IPS-NIHi7 (cell line): ENCODE results near the gene SHISA6.

Experiments used
- DNase-seq: peaks from one replicate; pipeline ENCODE4 v3.0.0; 2012; ENCODE audit warnings: mixed read lengths; ENCODE audit errors: extremely low spot score

Gene SHISA6

DNA sequence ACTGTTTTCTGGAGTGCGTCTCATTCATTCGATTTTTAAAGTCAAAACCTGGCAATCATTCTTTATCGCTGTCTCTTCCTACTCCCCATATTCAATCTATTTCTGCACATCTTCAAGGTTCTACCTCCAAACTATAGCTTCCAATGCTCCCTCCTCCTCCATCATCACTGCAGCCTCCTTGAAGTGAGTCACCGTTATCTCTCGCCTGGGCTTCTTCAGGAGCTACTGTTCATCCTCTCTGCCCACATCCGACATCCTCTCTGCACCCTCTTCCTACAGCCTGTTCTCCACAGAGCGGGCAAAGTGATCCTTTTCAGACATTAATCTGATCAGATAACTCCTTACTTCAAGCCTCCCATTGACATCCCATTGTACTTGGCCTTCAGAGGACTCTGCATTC lies 213.1 kb downstream of the SHISA6 start:
- DNase-seq: no peak

DNA sequence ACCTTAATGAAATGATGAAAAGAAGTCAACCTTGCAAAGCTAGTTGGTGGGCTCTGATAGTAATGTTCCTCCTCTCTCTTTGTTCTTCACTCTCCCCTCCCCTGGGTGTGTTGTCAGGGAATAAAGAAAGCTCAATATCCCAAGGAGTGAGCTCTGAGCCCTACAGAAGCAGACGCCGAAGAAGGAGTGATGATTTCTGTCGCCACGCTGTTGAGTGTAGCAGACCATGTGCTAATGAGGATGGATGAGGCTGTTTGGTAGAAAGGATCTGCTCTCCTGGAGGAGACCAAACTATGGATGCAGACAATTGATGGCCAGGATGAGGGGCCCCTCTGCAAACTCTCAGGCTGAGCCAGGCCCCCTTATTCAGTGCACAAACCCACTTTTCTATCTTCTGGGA lies 217.3 kb downstream of the SHISA6 start:
- no peak for DNase-seq

DNA sequence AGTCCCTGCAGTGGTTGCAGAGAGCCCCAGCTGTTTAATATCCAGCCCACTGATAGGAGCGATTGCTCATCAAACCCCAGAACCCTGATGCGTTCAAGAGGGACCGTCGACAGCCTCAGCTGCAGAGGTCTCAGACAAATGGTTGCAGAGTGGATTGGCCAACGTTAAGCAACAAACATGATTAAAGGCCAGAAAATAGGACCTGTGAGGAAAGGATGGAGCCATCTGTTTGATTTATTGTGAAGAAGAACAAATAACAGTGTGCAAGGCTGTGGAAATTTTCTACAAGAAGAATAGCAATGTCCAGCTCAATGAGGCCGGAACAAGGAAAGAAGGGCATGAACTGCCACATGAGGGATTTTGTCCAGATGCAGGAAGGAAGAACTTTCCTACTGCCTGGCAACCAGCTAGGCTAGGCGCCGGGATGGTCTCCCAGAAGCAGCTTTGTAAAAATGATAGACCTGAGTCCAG lies 218.9 kb downstream of the SHISA6 start:
- DNase-seq: no peak

- no peak for DNase-seq
Observed at GRCh38 chr17:11461993-11462548, 221.1 kb downstream of the SHISA6 start.

DNA sequence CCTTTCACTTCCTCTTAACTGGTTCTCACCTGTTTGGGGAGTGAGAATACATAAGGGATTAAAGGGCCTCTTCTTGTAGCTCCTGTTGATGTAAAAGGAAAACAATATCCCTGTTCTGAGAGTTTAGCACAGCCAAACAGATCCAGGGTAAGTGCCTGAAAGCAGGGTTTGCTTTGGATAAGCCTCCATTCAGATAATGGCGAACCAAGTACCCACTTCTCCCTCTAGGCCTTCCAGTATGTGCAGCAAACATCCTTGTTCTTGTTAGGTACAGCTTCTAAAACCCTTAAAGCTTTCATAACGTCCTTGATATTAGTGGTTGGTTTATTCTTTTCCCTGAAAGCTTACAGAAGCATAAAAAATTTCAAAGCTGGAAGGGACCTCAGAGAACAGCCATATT lies 226.6 kb downstream of the SHISA6 start:
- DNase-seq: no peak

DNA sequence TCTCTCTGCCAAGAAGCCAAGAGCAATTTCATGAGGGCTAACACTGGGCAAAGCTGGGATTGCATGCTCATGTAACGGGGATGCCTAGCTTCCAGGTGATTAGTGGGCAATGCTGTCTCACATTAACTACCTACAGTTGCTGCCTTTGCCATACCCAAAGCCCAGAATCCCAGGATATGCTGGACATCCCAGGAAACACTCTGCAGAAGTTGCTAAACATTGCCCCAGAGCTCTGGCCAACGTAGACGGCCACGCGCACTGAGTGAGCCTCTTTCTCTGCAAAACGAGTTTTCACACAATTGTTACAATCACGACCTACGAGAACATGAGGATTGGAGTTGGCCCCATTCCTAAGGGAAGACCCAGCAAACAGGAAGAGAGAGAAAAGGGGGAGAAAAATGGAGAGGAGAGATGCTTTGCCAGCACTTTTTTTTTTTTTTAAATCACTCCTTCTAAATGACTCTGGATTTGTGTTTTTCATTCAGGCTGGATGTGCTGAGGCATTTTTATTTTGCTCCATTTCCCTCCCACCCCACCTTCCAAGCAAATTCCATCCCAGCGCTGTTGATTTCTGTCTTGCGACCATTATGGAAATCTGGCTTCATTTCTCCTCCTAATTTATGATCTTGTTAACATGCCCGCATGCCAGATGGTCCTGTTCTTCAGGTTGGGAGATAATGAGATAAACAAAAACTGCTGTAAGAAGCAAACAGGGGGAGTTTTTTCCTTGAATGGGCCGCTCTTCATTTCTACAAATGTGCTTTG lies 244.5 kb downstream of the SHISA6 start:
- no peak for DNase-seq

DNA sequence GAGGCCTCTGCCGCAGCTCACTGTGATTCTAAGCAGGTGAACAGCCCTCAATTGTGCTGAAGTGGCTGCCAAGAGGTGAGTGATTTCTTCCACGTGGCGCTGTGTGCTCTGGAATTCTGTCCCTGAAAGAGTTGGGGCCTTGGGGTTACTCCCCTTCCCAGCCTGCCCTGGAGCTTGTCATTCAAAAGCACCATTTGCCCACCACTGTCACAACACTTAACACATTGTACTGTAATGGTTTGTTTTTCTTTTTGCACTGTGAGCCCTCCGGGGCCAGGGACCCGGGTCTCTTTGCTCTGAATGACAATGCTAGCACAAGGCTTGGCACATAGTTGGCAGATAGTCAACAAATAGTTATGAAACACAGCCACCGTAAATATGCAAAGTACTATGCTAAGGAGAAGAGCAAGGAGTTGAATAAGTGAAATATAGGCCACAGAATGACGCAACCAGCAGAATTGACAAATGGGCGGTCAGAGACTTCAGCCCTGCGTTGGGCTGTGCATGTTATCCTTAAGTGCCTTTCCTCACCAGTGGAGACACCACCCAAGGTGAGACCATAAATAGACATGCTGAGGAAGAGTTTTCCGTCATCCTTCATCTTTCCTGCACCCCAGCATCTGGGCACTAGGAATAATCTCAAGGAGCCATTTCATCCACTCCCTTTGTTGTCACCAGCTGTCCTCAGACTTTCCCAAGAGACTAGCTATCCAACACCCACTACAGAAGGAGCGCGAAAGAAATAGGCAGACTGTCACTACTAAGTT lies 245.3 kb downstream of the SHISA6 start:
- DNase-seq: no peak

DNA sequence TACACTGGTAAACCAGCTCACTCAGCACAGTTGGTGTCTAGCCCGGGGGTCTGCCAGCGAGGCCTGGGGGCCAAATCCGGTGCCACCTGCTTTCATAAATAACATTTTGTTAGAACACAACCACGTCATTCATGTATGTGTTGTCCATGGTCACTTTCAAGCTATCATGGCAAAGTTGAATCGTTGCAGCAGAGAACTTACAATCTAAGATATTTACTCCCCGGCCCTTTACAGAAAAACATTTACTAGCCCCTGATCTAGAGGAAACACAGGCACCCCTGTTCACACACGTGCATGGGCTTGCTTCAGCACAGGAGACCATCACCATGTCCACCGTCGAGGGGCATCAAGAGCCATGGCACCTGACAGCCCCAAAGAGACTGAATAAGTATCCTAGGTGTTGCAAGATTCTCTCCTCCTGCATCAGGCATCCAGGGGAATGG lies 245.9 kb downstream of the SHISA6 start:
- no peak for DNase-seq

- no peak for DNase-seq
Observed at GRCh38 chr17:11487469-11487868, 246.5 kb downstream of the SHISA6 start.

DNA sequence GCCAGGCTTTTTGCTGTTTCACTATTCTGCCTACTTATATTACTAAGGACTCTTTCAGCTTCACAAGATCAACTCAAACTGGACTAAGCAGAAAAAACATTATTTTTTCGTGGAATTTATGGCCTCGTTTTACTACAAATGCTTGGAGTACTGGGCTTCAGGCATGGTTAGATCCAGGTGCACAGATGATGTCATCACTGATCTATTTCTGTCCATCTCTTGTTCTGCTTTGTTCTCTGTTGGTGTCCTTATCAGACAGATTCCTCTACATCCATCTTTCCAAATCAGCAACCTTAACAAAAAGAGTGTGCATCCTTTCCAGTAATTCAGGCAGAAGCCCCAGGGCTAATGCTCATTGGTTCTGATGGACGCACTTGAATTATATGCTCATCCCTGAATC lies 247.4 kb downstream of the SHISA6 start:
- DNase-seq: no peak

DNA sequence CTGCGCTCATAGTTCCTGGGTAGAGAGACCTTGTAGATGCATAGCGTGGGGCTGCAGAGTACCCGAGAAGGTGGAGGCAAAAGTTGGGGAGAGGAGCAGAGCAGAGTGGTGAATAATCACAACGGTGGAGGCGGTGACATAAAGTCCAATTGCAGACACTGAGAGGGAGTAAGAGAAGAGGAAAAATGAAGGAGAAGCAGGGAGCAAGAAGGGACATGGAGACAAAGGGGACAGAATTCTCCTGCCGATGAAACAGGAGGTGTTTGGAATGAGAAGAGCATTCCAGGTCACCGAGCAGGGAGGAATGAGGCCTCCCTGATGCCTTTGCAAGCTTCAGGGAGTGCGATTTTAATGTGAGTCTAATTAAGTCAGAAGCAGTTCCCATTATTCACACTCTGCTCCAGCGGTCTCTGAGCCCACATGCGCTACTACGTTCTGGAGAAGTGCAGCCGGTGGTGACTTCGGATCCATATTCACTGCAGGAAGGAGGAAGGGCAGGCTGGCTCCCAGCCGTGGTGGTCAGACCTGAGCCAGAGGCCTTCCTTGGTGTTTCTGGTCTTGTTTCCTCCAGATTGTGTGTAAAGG lies 249.2 kb downstream of the SHISA6 start:
- no peak for DNase-seq

- no peak for DNase-seq
Observed at GRCh38 chr17:11492511-11492910, 251.5 kb downstream of the SHISA6 start.

GRCh38 chr17:11493936-11494335 lies 252.9 kb downstream of the SHISA6 start:
- peak; percentile 76 for DNase-seq

GRCh38 chr17:11495613-11496012 lies 254.6 kb downstream of the SHISA6 start:
- DNase-seq: no peak

DNA sequence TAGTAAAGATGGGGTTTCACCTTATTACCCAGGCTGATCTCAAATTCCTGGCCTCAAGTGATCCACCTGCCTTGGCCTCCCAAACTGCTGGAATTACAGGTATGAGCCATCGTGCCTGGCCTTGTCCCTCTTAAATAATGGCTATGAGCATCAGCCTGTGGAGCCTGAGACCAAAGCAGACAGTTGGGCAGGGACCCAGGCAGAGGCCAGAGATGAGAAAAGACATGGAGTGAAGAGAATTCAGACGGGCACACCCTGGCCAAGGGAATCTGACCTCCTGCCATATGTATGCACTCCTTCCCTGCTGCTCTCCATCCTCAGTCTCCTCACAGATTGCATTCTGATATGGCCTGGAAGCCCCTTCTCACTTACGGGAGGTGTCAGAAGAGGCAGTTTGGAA lies 258.9 kb downstream of the SHISA6 start:
- DNase-seq: no peak

DNA sequence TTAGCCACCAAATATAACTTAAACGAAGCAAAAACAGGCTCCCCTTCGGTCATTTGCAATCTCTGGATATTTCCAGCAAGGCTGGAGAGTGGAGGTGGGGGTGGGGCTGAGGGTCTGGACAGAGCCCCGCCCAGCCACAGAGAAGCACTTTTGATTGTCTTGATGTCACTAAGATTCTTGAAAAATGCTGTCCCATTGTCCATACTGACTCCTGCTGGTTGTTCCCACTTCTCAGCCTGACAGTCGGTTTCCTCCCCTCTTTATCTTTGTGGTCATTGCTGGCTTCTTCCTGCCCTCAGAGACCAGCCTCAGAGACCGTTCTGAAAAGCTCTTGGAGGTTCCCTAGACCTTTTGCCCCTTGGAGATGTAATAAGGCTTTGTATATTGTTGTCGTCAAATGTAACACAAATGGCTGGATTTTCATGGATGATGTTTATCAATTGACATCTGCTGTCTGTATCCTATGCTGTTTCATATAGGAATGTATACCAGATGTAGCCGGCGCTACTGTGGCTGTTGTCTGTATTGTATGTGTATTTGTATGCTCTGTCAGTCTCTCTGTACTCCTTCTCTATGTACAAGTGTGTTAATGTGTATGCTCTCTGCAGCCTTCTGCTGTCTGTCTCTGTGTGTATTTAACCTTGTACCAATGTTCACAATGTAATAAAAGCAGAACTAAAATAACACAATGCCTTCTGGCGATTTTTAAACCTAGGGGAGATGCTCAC lies 262.5 kb downstream of the SHISA6 start:
- peak; percentile 36 for DNase-seq

DNA sequence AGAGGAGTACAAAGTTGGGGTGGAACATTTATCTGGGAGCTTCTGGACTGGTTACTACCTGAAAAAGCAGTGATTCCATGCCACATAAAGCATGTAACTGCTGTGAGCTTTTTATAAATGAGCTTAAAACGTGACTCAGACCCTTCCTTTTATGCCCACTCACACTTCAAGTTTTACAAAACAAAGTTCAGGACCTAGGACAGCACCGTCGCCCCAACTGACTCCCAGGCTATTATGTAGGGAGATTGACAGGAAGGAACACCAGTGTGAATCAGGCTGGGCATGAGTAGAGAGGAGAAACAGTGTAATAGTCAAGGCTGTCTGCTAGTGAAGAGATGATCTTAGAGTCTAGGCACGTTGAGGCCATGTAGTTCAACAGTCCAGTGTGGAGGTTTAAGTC lies 265.6 kb downstream of the SHISA6 start:
- DNase-seq: peak; percentile 80

DNA sequence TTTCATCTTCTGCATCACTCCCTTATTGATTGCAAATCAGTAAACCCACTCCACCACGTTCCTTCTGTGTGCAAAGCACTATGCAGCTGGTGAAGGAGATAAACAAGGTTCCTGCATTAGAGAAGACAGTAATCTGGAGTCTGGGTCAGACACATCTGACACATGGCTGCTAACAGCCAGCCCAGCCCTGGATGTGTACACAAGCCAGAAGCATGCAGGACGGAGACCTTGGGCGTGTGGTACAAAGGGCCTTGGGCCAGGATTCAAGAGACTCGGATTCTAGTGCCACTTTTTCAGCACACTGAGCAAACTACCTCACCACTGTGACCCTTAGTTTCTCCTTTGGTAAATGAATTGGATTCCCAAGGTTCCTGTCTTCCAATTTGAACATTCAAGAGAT lies 270.7 kb downstream of the SHISA6 start:
- no peak for DNase-seq

DNA sequence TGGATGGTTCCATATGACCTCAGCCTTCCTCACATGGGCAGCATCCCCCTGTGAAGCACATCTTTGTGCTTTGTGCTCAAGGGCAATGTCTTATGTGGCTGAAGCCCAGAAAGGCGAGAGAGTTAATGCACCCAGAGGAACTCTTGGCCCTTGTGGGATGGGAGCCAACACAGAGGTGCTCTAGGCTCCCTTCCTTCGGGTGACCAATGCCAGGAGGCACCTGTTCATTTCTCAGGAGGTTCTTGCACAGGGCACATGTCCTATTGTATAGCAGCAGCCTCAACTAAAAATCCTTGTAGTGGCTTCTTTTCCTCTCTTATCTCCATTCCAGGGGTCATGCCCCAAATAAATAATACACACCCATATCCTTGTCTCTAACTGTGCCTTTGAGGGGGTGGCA lies 273.6 kb downstream of the SHISA6 start:
- no peak for DNase-seq

DNA sequence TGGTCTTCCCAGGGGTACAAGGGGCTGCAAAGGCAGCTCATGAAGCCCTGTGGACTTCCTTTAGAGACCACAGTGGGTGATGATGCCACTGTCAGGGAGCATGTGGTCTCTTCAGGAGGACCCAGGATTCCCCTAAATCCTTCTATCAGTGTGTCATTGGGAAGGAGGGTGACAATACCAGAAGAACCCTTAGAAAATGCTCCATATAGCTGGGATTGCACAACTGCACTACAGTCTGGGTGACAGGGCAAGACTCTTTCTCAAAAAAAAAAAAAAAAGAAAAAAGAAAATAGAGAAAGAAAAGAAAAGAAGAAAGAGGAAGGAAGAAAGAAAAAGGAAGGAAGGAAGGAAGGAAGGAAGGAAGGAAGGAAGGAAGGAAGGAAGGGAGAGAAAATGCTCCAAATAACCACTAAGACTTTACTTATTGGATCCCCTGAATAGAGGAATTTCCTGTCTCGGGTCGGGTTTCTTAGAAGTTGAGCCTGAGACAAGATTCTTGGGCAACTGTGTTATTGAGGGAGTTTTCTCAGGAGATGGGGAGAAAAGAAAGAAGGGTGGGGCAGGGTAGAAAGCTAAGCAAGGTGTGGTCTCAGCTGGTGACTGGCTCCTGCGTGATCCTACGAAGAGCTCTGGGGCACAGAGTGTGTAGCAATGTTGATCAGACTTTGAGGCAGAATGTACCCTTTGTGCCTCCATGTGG lies 274.1 kb downstream of the SHISA6 start:
- DNase-seq: no peak

DNA sequence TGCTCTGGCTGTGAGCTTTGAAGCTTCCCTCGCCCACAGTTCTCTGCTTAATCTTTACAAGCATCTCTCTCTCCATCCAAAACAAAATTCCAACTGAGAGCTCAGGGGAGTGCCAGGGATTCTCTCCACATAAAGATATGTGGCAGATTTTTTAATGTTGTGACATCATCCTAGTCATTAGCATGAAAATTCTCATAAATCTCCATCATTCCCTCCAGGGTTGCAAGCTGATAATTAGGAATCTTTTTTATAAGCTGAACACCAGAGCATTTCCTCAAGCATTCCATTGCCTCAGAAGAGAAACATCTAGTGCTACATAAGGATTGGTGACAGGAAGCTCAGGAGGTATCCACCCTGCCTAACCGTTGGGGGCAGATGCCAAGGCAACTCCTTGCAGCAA lies 274.9 kb downstream of the SHISA6 start:
- DNase-seq: no peak
